SK-N-SH treated with all-trans-retinoic acid at 6 μM for 48 hours (cell line): Measurements from ENCODE around the gene DDX46.
"Not testable (repeated sequence)": the region's sequence is repeated elsewhere in the genome, so short reads cannot be mapped to it uniquely, and the experiment has no call there.

Experiments
- ATAC-seq: fragments of 200-7000 bp; cut with Tn5 transposase; 3 replicates; pipeline ENCODE4 v1.9.1; 2020; ENCODE audit warnings: mild to moderate bottlenecking, moderate library complexity
- ARNTL ChIP-seq: fragments of 450-650 bp; formaldehyde crosslinking; IDR thresholded peaks from 2 replicates; pipeline ENCODE4 v1.5.0; 2020; ENCODE audit warnings: low read depth, mild to moderate bottlenecking, moderate library complexity, borderline replicate concordance
- BACH2 ChIP-seq: fragments of 250-450 bp; sonication (Bioruptor Pico); IDR thresholded peaks from 2 replicates; pipeline ENCODE4 v1.9.0; 2021; ENCODE audit warnings: mild to moderate bottlenecking, borderline replicate concordance
- CREB5 ChIP-seq: fragments of 250-450 bp; sonication (Bioruptor Pico); IDR thresholded peaks from 2 replicates; pipeline ENCODE4 v1.5.1; 2020; ENCODE audit warnings: low read depth, mild to moderate bottlenecking, moderate library complexity
- CSDC2 ChIP-seq: fragments of 250-450 bp; sonication (Bioruptor Pico); IDR thresholded peaks from 2 replicates; pipeline ENCODE4 v1.5.0; 2020; ENCODE audit warnings: mild to moderate bottlenecking, moderate library complexity
- CSRNP3 ChIP-seq: fragments of 250-450 bp; sonication (Bioruptor Pico); IDR thresholded peaks from 2 replicates; pipeline ENCODE4 v1.5.1; 2021; ENCODE audit warnings: mild to moderate bottlenecking, moderate library complexity
- ESRRG ChIP-seq: fragments of 250-450 bp; sonication (Bioruptor Pico); IDR thresholded peaks from 2 replicates; pipeline ENCODE4 v1.6.1; 2021; ENCODE audit warnings: mild to moderate bottlenecking
- GLIS3 ChIP-seq: fragments of 250-450 bp; sonication (Bioruptor Pico); IDR thresholded peaks from 2 replicates; pipeline ENCODE4 v1.5.0; 2020; ENCODE audit warnings: mild to moderate bottlenecking, moderate library complexity
- ISL1 ChIP-seq: fragments of 250-450 bp; sonication (Bioruptor Pico); IDR thresholded peaks from 2 replicates; pipeline ENCODE4 v2.1.2; 2022; ENCODE audit warnings: mild to moderate bottlenecking, moderate library complexity
- PATZ1 ChIP-seq: fragments of 250-450 bp; sonication (Bioruptor Pico); IDR thresholded peaks from 2 replicates; pipeline ENCODE4 v1.8.0; 2020; ENCODE audit warnings: mild to moderate bottlenecking, moderate library complexity, borderline replicate concordance
- POU6F1 ChIP-seq: fragments of 250-450 bp; sonication (Bioruptor Pico); IDR thresholded peaks from 2 replicates; pipeline ENCODE4 v1.8.0; 2021; ENCODE audit warnings: low read depth, mild to moderate bottlenecking, moderate library complexity, borderline replicate concordance
- PPARA ChIP-seq: fragments of 250-450 bp; sonication (Bioruptor Pico); IDR thresholded peaks from 2 replicates; pipeline ENCODE4 v1.5.0; 2020; ENCODE audit warnings: mild to moderate bottlenecking, borderline replicate concordance
- RARB ChIP-seq: fragments of 250-450 bp; sonication (Bioruptor Pico); IDR thresholded peaks from 2 replicates; pipeline ENCODE4 v1.8.0; 2021; ENCODE audit warnings: mild to moderate bottlenecking, moderate library complexity
- SNAI2 ChIP-seq: fragments of 250-450 bp; sonication (Bioruptor Pico); IDR thresholded peaks from 2 replicates; pipeline ENCODE4 v1.5.0; 2020; ENCODE audit warnings: mild to moderate bottlenecking, moderate library complexity
- ZC3H10 ChIP-seq: fragments of 250-450 bp; sonication (Bioruptor Pico); IDR thresholded peaks from 2 replicates; pipeline ENCODE4 v1.5.1; 2021; ENCODE audit warnings: mild to moderate bottlenecking, moderate library complexity
- ZFP3 ChIP-seq: fragments of 250-450 bp; sonication (Bioruptor Pico); IDR thresholded peaks from 2 replicates; pipeline ENCODE4 v1.5.0; 2020; ENCODE audit warnings: mild to moderate bottlenecking, moderate library complexity
- ZNF565 ChIP-seq: fragments of 450-650 bp; formaldehyde crosslinking; conservative IDR thresholded peaks from 2 replicates; pipeline ENCODE4 v1.5.0; 2020; ENCODE audit warnings: low read depth, mild to moderate bottlenecking, moderate library complexity
- ZNF70 ChIP-seq: fragments of 450-650 bp; formaldehyde crosslinking; IDR thresholded peaks from 2 replicates; pipeline ENCODE4 v1.5.0; 2020; ENCODE audit warnings: mild to moderate bottlenecking, moderate library complexity
- ZNF8 ChIP-seq: fragments of 450-650 bp; formaldehyde crosslinking; IDR thresholded peaks from 2 replicates; pipeline ENCODE4 v1.5.0; 2020; ENCODE audit warnings: mild to moderate bottlenecking, moderate library complexity

DDX46 gene

GRCh38 chr5:134851307-134851923, 92.8 kb downstream of the DDX46 start:
- ATAC-seq, result peak; percentile 42

GRCh38 chr5:134856465-134856864, 97.9 kb downstream of the DDX46 start:
- not testable (repeated sequence) for ATAC-seq

More at GRCh38 chr5:134851307-134851923, 92.8 kb downstream of the DDX46 start:
- TF ChIP-seq ISL1 (CRISPR knock-in tag) (no peak), ARNTL (CRISPR knock-in tag) (no peak), CSDC2 (no peak), ZNF70 (CRISPR knock-in tag) (no peak), GLIS3 (CRISPR knock-in tag) (no peak), ESRRG (CRISPR knock-in tag) (no peak), CREB5 (CRISPR knock-in tag) (no peak)

GRCh38 chr5:134857401-134857800, 98.8 kb downstream of the DDX46 start:
- TF ChIP-seq ESRRG (CRISPR knock-in tag) (no peak), ZC3H10 (CRISPR knock-in tag) (no peak), PPARA (CRISPR knock-in tag) (no peak), POU6F1 (CRISPR knock-in tag) (no peak), ISL1 (CRISPR knock-in tag) (no peak), CSRNP3 (no peak), SNAI2 (CRISPR knock-in tag) (no peak)
- ATAC-seq, result no peak

- TF ChIP-seq ZC3H10 (CRISPR knock-in tag) (no peak), ZFP3 (CRISPR knock-in tag) (no peak), BACH2 (CRISPR knock-in tag) (no peak), ZNF565 (no peak), ISL1 (CRISPR knock-in tag) (no peak)
Observed at GRCh38 chr5:134864707-134865106, 106.1 kb downstream of the DDX46 start.

GRCh38 chr5:134873494-134873893, 114.9 kb downstream of the DDX46 start:
- ATAC-seq, result no peak
- TF ChIP-seq PATZ1 (CRISPR knock-in tag) (no peak), CREB5 (CRISPR knock-in tag) (no peak), GLIS3 (CRISPR knock-in tag) (no peak), ZNF8 (CRISPR knock-in tag) (no peak), SNAI2 (CRISPR knock-in tag) (no peak), ISL1 (CRISPR knock-in tag) (no peak), PPARA (CRISPR knock-in tag) (no peak), ZC3H10 (CRISPR knock-in tag) (no peak), BACH2 (CRISPR knock-in tag) (no peak), RARB (CRISPR knock-in tag) (no peak), POU6F1 (CRISPR knock-in tag) (no peak)

More at GRCh38 chr5:134864707-134865106, 106.1 kb downstream of the DDX46 start:
- no peak for ATAC-seq
